ENCODE data around the gene RAD51B.

The RAD51B gene

GRCh38 chr14:68222154-68222553 is 402.6 kb downstream of the RAD51B start:
- no peak for TF ChIP-seq ZFX (IDR thresholded peaks at IDR 0.05)
- TF ChIP-seq, protein P1, sequence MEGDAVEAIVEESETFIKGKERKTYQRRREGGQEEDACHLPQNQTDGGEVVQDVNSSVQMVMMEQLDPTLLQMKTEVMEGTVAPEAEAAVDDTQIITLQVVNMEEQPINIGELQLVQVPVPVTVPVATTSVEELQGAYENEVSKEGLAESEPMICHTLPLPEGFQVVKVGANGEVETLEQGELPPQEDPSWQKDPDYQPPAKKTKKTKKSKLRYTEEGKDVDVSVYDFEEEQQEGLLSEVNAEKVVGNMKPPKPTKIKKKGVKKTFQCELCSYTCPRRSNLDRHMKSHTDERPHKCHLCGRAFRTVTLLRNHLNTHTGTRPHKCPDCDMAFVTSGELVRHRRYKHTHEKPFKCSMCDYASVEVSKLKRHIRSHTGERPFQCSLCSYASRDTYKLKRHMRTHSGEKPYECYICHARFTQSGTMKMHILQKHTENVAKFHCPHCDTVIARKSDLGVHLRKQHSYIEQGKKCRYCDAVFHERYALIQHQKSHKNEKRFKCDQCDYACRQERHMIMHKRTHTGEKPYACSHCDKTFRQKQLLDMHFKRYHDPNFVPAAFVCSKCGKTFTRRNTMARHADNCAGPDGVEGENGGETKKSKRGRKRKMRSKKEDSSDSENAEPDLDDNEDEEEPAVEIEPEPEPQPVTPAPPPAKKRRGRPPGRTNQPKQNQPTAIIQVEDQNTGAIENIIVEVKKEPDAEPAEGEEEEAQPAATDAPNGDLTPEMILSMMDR (conservative IDR thresholded peaks at IDR 0.05), result no peak
- H3K27ac ChIP-seq, result no peak overlapping the region

GRCh38 chr14:68222726-68223125 is 403.1 kb downstream of the RAD51B start:
- TF ChIP-seq, protein P1 (conservative IDR thresholded peaks at IDR 0.05), result no peak
- TF ChIP-seq ZFX (IDR thresholded peaks at IDR 0.05), result no peak
- H3K27ac ChIP-seq, result no peak overlapping the region

DNA sequence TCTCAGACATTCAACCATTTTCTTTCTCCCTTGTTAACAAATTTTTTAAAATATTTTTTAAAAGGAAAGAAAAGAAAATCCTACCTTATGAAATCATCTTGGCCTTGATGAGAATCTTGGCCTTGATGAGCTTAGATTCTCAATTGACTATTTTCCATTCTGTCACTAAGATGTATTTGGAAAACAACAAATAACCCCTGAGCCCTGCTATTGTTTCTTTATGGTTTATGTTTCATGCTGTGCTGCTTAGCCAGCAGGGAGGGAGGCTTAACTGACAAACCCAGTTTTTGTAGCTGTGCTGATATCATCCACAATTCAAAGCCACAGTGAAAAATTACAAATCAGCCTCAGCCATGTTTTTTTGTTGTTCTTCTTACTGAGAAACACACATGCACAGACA is 404.1 kb downstream of the RAD51B start:
- TF ChIP-seq, protein P1 (conservative IDR thresholded peaks at IDR 0.05), result no peak
- TF ChIP-seq ZFX (IDR thresholded peaks at IDR 0.05), result no peak
- H3K27ac ChIP-seq, result no peak overlapping the region

DNA sequence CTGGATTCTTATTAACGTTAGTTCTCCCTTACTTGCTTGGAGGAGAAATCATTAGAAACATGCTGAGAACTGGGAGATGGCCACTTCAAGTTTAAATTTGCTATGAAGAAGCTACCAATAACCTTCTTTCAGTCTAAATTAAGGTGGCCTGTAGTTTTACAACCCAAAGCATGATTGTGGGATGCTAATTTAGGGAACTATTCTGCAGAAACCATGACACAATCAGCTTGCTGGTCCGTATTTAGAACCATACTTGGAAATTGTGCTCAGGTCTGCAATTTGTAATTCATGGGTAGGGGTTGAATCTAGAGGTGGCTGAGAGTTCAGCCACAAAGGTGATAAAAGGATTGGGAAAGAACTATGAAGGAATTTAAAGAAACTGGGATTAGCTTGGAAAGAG is 405.7 kb downstream of the RAD51B start:
- TF ChIP-seq, protein P1 (conservative IDR thresholded peaks at IDR 0.05), result no peak
- TF ChIP-seq ZFX (IDR thresholded peaks at IDR 0.05), result no peak
- no peak overlapping the region for H3K27ac ChIP-seq

GRCh38 chr14:68226523-68226922 is 406.9 kb downstream of the RAD51B start:
- TF ChIP-seq, protein P1 (conservative IDR thresholded peaks at IDR 0.05), result no peak
- H3K27ac ChIP-seq, result no peak overlapping the region

- no peak overlapping the region for H3K27ac ChIP-seq
- TF ChIP-seq ZFX (IDR thresholded peaks at IDR 0.05), result no peak
- TF ChIP-seq, protein P1 (conservative IDR thresholded peaks at IDR 0.05), result no peak
Observed at GRCh38 chr14:68228656-68229055, 409.1 kb downstream of the RAD51B start.

DNA sequence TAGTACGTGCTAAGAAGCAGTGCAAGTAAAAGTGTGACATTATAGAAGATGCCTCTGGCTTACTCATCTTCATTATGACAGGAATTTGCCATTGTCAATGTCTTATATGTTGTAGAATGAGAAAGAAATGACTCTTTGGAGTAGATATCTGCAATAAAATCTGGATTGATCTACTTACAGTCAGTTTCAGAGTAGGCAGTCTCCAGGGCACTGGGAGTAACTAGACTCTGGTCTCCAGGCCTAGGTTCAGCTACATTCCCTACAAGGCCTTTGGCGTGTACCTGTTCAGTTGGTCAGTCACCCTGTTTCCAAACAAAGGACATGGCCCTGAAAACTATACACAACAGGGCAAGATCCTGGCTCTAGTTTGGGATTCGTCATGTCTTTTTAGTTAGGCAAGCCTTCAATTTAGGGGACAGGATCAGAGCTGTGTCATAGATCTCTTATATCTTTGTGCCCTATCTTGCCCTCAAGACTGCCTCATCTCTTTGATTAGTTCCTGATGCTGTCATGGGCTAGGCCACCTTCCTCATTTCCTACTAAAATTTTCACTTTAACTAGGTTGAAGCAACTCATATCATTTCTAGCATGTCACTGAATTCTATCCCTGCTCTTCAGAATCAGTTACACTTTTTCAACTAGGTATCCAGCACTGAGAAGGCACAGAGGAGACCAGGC is 410.0 kb downstream of the RAD51B start:
- H3K27ac ChIP-seq, result no peak overlapping the region
- TF ChIP-seq ZFX (IDR thresholded peaks at IDR 0.05), result no peak
- TF ChIP-seq, protein P1 (conservative IDR thresholded peaks at IDR 0.05), result no peak

All from C4-2B (cell line).